ENCODE results near the gene LRIG2. TPM values are rescaled to one million over a fixed set of nuclear protein-coding genes. Genes with fewer than 3 reads are reported as not detected.
A peak's percentile ranks its signal among the peaks of the same experiment; 100 is the strongest.
"Not testable (repeated sequence)": the region's sequence is repeated elsewhere in the genome, so short reads cannot be mapped to it uniquely, and the experiment has no call there.

The LRIG2 gene
- 15.3 TPM for polyA plus RNA-seq (2013, experiment 1 of 4)
- 16.8 TPM for polyA plus RNA-seq (2013, experiment 2 of 4)
- 11.9 TPM for polyA plus RNA-seq (2013, experiment 3 of 4)
- 14.0 TPM for polyA plus RNA-seq (2013, experiment 4 of 4)

- Histone ChIP-seq H3K4me1 (ENCODE audit: control insufficient read depth, insufficient read depth, low read length) (no peaks in the 10 kb centered on the region), H3K4me3 (ENCODE audit: insufficient read depth, low read depth, low read length) (peak within 1 kb of the TSS; percentile 83), H3K27me3 (ENCODE audit: control insufficient read depth, insufficient read depth, low read length, poor library complexity, severe bottlenecking) (no peaks in the 10 kb centered on the region), H3K9me3 (ENCODE audit: control insufficient read depth, low read length) (no peaks in the 10 kb centered on the region), H3K36me3 (ENCODE audit: control insufficient read depth, insufficient read depth, low read length) (no peaks in the 10 kb centered on the region), H3K27ac (ENCODE audit: insufficient read depth, low read depth, low read length, poor library complexity, severe bottlenecking) (peak within 1 kb of the TSS; percentile 95)
- WGBS, 2 experiments: 0% methylated on average over 49 of the region's 49 CpGs
These were observed at the start of gene LRIG2 for GRCh38 chr1:113072757-113073478. TSS of gene LRIG2 (plus strand) at chr1:113073198. CDS start at chr1:113073407, 209 bp downstream.

GRCh38 chr1:113023316-113023715, 49.7 kb upstream of the LRIG2 start:
- H3K9me3 ChIP-seq (ENCODE audit: control insufficient read depth, low read length); H3K4me1 ChIP-seq (ENCODE audit: control insufficient read depth, insufficient read depth, low read length); H3K27me3 ChIP-seq (ENCODE audit: control insufficient read depth, insufficient read depth, low read length, poor library complexity, severe bottlenecking); H3K27ac ChIP-seq (ENCODE audit: insufficient read depth, low read depth, low read length, poor library complexity, severe bottlenecking); H3K4me3 ChIP-seq (ENCODE audit: insufficient read depth, low read depth, low read length); H3K36me3 ChIP-seq (ENCODE audit: control insufficient read depth, insufficient read depth, low read length): not testable (repeated sequence)
- 88 to 92% methylated on average over 4 of the region's 4 CpGs for WGBS, 2 experiments

GRCh38 chr1:113027007-113027406, 46.0 kb upstream of the LRIG2 start:
- Histone ChIP-seq H3K27ac (ENCODE audit: insufficient read depth, low read depth, low read length, poor library complexity, severe bottlenecking) (no peak overlapping the region), H3K36me3 (ENCODE audit: control insufficient read depth, insufficient read depth, low read length) (no peaks in the 10 kb centered on the region), H3K4me3 (ENCODE audit: insufficient read depth, low read depth, low read length) (no peak overlapping the region), H3K4me1 (ENCODE audit: control insufficient read depth, insufficient read depth, low read length) (no peaks in the 10 kb centered on the region), H3K9me3 (ENCODE audit: control insufficient read depth, low read length) (no peaks in the 10 kb centered on the region), H3K27me3 (ENCODE audit: control insufficient read depth, insufficient read depth, low read length, poor library complexity, severe bottlenecking) (no peaks in the 10 kb centered on the region)
- WGBS, 2 experiments: 67% methylated on average over 5 of the region's 5 CpGs

- H3K9me3 ChIP-seq (ENCODE audit: control insufficient read depth, low read length): no peaks in the 10 kb centered on the region
- H3K27ac ChIP-seq (ENCODE audit: insufficient read depth, low read depth, low read length, poor library complexity, severe bottlenecking): no peak overlapping the region
- no peaks in the 10 kb centered on the region for H3K27me3 ChIP-seq (ENCODE audit: control insufficient read depth, insufficient read depth, low read length, poor library complexity, severe bottlenecking)
- no peaks in the 10 kb centered on the region for H3K4me1 ChIP-seq (ENCODE audit: control insufficient read depth, insufficient read depth, low read length)
- H3K4me3 ChIP-seq (ENCODE audit: insufficient read depth, low read depth, low read length): no peak overlapping the region
- no peaks in the 10 kb centered on the region for H3K36me3 ChIP-seq (ENCODE audit: control insufficient read depth, insufficient read depth, low read length)
These were observed 45.5 kb upstream of the LRIG2 start for GRCh38 chr1:113027449-113027848.

- 57 to 86% methylated on average over 1 of the region's 1 CpG for WGBS, 2 experiments
- no peaks in the 10 kb centered on the region for H3K9me3 ChIP-seq (ENCODE audit: control insufficient read depth, low read length)
- no peak overlapping the region for H3K27ac ChIP-seq (ENCODE audit: insufficient read depth, low read depth, low read length, poor library complexity, severe bottlenecking)
- H3K27me3 ChIP-seq (ENCODE audit: control insufficient read depth, insufficient read depth, low read length, poor library complexity, severe bottlenecking): no peaks in the 10 kb centered on the region
- H3K36me3 ChIP-seq (ENCODE audit: control insufficient read depth, insufficient read depth, low read length): no peaks in the 10 kb centered on the region
- H3K4me3 ChIP-seq (ENCODE audit: insufficient read depth, low read depth, low read length): no peak overlapping the region
- H3K4me1 ChIP-seq (ENCODE audit: control insufficient read depth, insufficient read depth, low read length): no peaks in the 10 kb centered on the region
These were observed 43.2 kb upstream of the LRIG2 start for GRCh38 chr1:113029822-113030221.

GRCh38 chr1:113031171-113031933, 41.6 kb upstream of the LRIG2 start:
- H3K36me3 ChIP-seq (ENCODE audit: control insufficient read depth, insufficient read depth, low read length): no peaks in the 10 kb centered on the region
- H3K27me3 ChIP-seq (ENCODE audit: control insufficient read depth, insufficient read depth, low read length, poor library complexity, severe bottlenecking): no peaks in the 10 kb centered on the region
- H3K4me1 ChIP-seq (ENCODE audit: control insufficient read depth, insufficient read depth, low read length): no peaks in the 10 kb centered on the region
- H3K27ac ChIP-seq (ENCODE audit: insufficient read depth, low read depth, low read length, poor library complexity, severe bottlenecking): no peak overlapping the region
- no peaks in the 10 kb centered on the region for H3K9me3 ChIP-seq (ENCODE audit: control insufficient read depth, low read length)
- WGBS, 2 experiments: 90 to 92% methylated on average over 8 of the region's 8 CpGs
- no peak overlapping the region for H3K4me3 ChIP-seq (ENCODE audit: insufficient read depth, low read depth, low read length)

GRCh38 chr1:113035086-113035485, 37.9 kb upstream of the LRIG2 start:
- WGBS, 2 experiments: 92 to 94% methylated on average over 5 of the region's 5 CpGs

GRCh38 chr1:113036639-113037321, 36.2 kb upstream of the LRIG2 start:
- H3K36me3 ChIP-seq (ENCODE audit: control insufficient read depth, insufficient read depth, low read length): no peaks in the 10 kb centered on the region
- H3K4me1 ChIP-seq (ENCODE audit: control insufficient read depth, insufficient read depth, low read length): peaks cover 6% of the 10 kb centered on the region
- H3K27ac ChIP-seq (ENCODE audit: insufficient read depth, low read depth, low read length, poor library complexity, severe bottlenecking): no peak overlapping the region
- H3K27me3 ChIP-seq (ENCODE audit: control insufficient read depth, insufficient read depth, low read length, poor library complexity, severe bottlenecking): no peaks in the 10 kb centered on the region
- H3K9me3 ChIP-seq (ENCODE audit: control insufficient read depth, low read length): no peaks in the 10 kb centered on the region
- 60 to 63% methylated on average over 2 of the region's 2 CpGs for WGBS, 2 experiments
- H3K4me3 ChIP-seq (ENCODE audit: insufficient read depth, low read depth, low read length): no peak overlapping the region

More at GRCh38 chr1:113035086-113035485, 37.9 kb upstream of the LRIG2 start:
- no peaks in the 10 kb centered on the region for H3K9me3 ChIP-seq (ENCODE audit: control insufficient read depth, low read length)
- no peaks in the 10 kb centered on the region for H3K4me1 ChIP-seq (ENCODE audit: control insufficient read depth, insufficient read depth, low read length)
- H3K36me3 ChIP-seq (ENCODE audit: control insufficient read depth, insufficient read depth, low read length): no peaks in the 10 kb centered on the region
- no peak overlapping the region for H3K27ac ChIP-seq (ENCODE audit: insufficient read depth, low read depth, low read length, poor library complexity, severe bottlenecking)
- H3K4me3 ChIP-seq (ENCODE audit: insufficient read depth, low read depth, low read length): no peak overlapping the region
- no peaks in the 10 kb centered on the region for H3K27me3 ChIP-seq (ENCODE audit: control insufficient read depth, insufficient read depth, low read length, poor library complexity, severe bottlenecking)

GRCh38 chr1:113040041-113040440, 33.0 kb upstream of the LRIG2 start:
- H3K27ac ChIP-seq (ENCODE audit: insufficient read depth, low read depth, low read length, poor library complexity, severe bottlenecking): no peak overlapping the region
- no peaks in the 10 kb centered on the region for H3K36me3 ChIP-seq (ENCODE audit: control insufficient read depth, insufficient read depth, low read length)
- H3K9me3 ChIP-seq (ENCODE audit: control insufficient read depth, low read length): no peaks in the 10 kb centered on the region
- H3K4me3 ChIP-seq (ENCODE audit: insufficient read depth, low read depth, low read length): no peak overlapping the region
- no peaks in the 10 kb centered on the region for H3K27me3 ChIP-seq (ENCODE audit: control insufficient read depth, insufficient read depth, low read length, poor library complexity, severe bottlenecking)
- 82 to 89% methylated on average over 2 of the region's 2 CpGs for WGBS, 2 experiments
- peaks cover 25% of the 10 kb centered on the region for H3K4me1 ChIP-seq (ENCODE audit: control insufficient read depth, insufficient read depth, low read length)

All from ectodermal cell (in vitro differentiated cells).